VCaP (cell line): ENCODE measurements around the gene CCDC57.
A peak's percentile ranks its signal among the peaks of the same experiment; 100 is the strongest.

Experiments used
- H3K27ac ChIP-seq: fragments of 450-650 bp; 2 replicates; pipeline ENCODE4 v1.5.1; 2017
- CTCF ChIP-seq: fragments of 450-650 bp; conservative IDR thresholded peaks from 2 replicates; pipeline ENCODE4 v1.5.1; 2017; ENCODE audit warnings: mild to moderate bottlenecking, moderate library complexity

Gene CCDC57

DNA sequence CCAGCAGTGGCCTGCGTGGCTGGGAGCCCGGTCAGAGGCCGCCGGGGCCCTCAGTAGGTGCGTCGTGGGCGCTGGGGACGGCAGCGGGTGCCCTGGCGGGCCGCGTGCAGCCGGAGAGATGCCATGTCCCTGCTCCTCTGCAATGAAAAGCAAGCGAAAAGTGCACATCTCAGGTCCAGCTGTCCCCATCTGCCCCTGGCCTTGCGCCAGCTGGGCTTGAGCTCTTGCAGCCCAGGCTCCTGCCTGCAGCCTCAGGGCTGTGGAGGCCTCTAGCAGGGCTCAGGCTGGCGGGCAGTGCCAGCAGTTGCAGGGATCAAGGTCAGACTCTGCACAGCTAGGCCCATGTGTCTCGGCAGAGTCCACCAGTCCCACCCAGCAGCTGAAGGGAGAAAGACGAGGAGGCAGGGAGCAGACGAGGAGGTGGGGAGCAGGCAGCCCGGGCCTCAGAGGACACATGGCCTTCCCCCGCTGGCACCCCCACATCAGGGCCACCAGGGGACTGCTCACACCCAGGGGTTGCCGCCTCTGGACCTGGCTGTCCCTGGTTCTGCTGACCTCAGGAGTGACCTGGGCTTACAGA lies 27.4 kb upstream of the CCDC57 start:
- H3K27ac ChIP-seq: peak overlapping the region; percentile 60
- TF ChIP-seq CTCF: no peak

DNA sequence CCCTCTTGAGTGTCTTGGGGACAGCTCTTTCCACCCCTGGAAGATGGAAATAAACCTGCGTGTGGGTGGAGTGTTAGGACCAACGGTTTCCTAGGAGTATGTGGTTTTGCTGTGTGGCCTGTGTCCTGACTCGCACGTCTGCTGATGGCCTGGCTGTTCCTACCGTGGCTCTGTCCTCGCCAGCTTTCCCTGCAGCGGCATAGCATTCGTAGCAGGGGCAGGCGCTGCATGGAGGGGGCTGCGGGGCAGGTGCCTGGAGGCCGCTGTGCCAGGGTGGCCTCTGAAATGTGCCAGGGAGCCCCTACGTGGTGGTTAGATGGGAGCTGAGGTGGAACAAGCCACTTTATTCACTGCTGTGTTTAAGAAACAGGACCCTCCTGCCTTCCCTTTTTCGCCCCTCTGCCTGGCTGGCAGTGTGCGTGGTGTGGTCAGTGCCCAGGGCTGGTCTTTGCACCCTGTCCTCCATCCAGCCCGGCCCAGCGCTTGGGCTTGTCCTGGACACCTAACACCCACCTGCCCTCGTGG lies 26.8 kb upstream of the CCDC57 start:
- peak overlapping the region; percentile 60 for H3K27ac ChIP-seq
- no peak for TF ChIP-seq CTCF

GRCh38 chr17:82238472-82239201 lies 26.0 kb upstream of the CCDC57 start:
- TF ChIP-seq CTCF: no peak
- H3K27ac ChIP-seq: peak overlapping the region; percentile 60

GRCh38 chr17:82237746-82238471 lies 25.3 kb upstream of the CCDC57 start:
- no peak for TF ChIP-seq CTCF
- peak overlapping the region; percentile 60 for H3K27ac ChIP-seq

- H3K27ac ChIP-seq: no peak overlapping the region
- TF ChIP-seq CTCF: no peak
Measured at GRCh38 chr17:82237083-82237745, 24.6 kb upstream of the CCDC57 start.

- peak overlapping the region; percentile 26; the same call in 1 of the 2 replicates for H3K27ac ChIP-seq
- TF ChIP-seq CTCF: peak; percentile 94
Measured at GRCh38 chr17:82236142-82236971, 23.7 kb upstream of the CCDC57 start.
